MCF 10A (cell line): Measurements from ENCODE around the gene FAM204A. TPM values are rescaled to one million over a fixed set of nuclear protein-coding genes. Genes with fewer than 3 reads are reported as not detected.

Experiments
- BruUV-seq: library from RNA; stranded (reverse); fragments of 400-500 nt; replicated peaks from 2 replicates; lab custom pipeline; 2021; lab: Mats Ljungman, UMichigan
- CTCF ChIA-PET: fragments of 300-600 bp; sonication (Branson Sonifier 250); formaldehyde crosslinking; extraction: SDS; loops from one replicate; lab custom pipeline; 2021; ENCODE audit warnings: antibody characterized with exemption, inconsistent platforms; lab: Yijun Ruan, JAX
- POLR2A ChIA-PET: fragments of 300-600, 350-650 bp; sonication (Branson Sonifier 250); formaldehyde crosslinking; extraction: SDS; loops from one replicate; lab custom pipeline; 2020; ENCODE audit warnings: antibody characterized with exemption, inconsistent platforms; lab: Yijun Ruan, JAX
- DNase-seq: peaks from one replicate; pipeline ENCODE4 v3.0.0-alpha.2; 2018; ENCODE audit not compliant: unreplicated experiment
- H3K27ac Mint-ChIP-seq: one replicate; pipeline ENCODE4 v1.8.0; 2022; ENCODE audit warnings: mild to moderate bottlenecking, low read depth, mixed read lengths; ENCODE audit not compliant: unreplicated experiment
- H3K27me3 Mint-ChIP-seq: one replicate; pipeline ENCODE4 v1.8.0; 2022; ENCODE audit warnings: mixed read lengths; ENCODE audit not compliant: insufficient read depth, unreplicated experiment
- H3K36me3 Mint-ChIP-seq: one replicate; pipeline ENCODE4 v1.8.0; 2022; ENCODE audit warnings: mild to moderate bottlenecking, moderate library complexity, mixed read lengths; ENCODE audit not compliant: insufficient read depth, unreplicated experiment
- H3K4me1 Mint-ChIP-seq: one replicate; pipeline ENCODE4 v1.8.0; 2022; ENCODE audit warnings: mixed read lengths; ENCODE audit not compliant: insufficient read depth, unreplicated experiment
- H3K4me3 Mint-ChIP-seq: one replicate; pipeline ENCODE4 v1.8.0; 2022; ENCODE audit warnings: mild to moderate bottlenecking, moderate library complexity, mixed read lengths; ENCODE audit not compliant: unreplicated experiment
- H3K9me3 Mint-ChIP-seq: one replicate; pipeline ENCODE4 v1.8.0; 2022; ENCODE audit warnings: mixed read lengths; ENCODE audit not compliant: unreplicated experiment
- intact Hi-C: fragments of 100-400 bp; cut with micrococcal nuclease; formaldehyde crosslinking; loops from 2 replicates; pipeline ENCODE4 v1.14.1; 2022
- total RNA-seq: library from RNA; stranded (reverse); gene quantifications from 2 replicates; pipeline ENCODE4 v1.2.3, GENCODE V29; 2022
- TF ChIP-seq, protein P1 (sequence below): fragments of 200-600 bp; IDR thresholded peaks from one replicate; pipeline ENCODE4 v1.8.0; 2022; ENCODE audit warnings: antibody characterized with exemption, mild to moderate bottlenecking; ENCODE audit not compliant: unreplicated experiment

FAM204A gene
- total RNA-seq, 1 experiment from 2014 or later = 103 TPM

DNA sequence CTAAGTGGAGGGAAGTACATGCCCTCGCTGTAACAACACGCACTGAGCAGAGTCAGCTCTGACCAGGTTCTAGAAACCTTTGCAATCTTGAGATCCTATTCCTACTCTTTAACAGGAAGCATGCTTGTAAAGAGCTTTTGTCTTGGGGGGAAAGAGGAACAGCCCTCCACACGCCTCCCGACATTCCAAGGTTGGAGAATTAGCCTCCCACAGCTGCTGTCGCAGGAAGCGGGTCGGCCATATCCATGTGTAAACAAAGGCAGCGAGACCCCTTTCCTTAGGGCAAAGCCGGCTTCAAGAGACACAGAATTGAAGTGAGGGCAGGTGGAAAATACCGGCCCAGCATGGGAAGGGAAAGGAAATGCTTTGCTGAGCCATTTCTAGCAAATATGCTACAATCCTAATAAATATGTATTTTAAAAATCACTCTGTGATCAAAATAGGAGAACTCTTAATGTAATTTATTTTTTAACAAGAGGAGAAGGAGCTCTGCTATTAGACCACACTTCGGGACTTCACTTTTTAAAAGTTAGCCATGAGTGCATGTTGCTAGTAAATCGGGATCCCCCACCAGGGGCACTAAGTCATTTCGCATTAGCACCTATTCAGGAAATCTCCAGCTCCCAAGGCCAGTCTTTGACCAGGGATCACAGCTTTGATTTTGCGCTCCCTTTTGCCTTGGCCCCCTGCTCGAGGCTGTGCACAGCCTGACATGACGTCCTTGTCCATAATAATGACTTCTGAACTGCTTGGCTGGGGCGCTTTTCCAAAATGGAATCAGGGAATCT, 55.9 kb downstream of the FAM204A start:
- H3K9me3 Mint-ChIP-seq = peaks cover 15% of the 10 kb centered on the region

DNA sequence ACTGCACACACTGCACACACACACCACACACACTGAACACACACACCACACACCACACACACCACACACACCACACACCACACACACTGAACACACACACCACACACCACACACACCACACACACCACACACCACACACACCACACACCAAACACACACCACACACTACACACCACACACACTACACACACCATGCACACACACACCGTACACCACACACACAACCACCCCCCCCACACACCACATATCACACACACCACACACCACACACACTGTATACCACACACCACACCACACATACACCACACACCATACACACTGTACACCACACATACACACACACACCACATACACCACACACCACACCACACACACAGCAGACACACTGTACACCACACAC, 59.5 kb downstream of the FAM204A start:
- Mint-ChIP-seq H3K9me3 (no peaks in the 10 kb centered on the region), H3K27me3 (no peaks in the 10 kb centered on the region), H3K36me3 (no peaks in the 10 kb centered on the region), H3K27ac (no peak overlapping the region), H3K4me1 (peaks cover 8% of the 10 kb centered on the region), H3K4me3 (no peak overlapping the region)
- TF ChIP-seq, protein P1, sequence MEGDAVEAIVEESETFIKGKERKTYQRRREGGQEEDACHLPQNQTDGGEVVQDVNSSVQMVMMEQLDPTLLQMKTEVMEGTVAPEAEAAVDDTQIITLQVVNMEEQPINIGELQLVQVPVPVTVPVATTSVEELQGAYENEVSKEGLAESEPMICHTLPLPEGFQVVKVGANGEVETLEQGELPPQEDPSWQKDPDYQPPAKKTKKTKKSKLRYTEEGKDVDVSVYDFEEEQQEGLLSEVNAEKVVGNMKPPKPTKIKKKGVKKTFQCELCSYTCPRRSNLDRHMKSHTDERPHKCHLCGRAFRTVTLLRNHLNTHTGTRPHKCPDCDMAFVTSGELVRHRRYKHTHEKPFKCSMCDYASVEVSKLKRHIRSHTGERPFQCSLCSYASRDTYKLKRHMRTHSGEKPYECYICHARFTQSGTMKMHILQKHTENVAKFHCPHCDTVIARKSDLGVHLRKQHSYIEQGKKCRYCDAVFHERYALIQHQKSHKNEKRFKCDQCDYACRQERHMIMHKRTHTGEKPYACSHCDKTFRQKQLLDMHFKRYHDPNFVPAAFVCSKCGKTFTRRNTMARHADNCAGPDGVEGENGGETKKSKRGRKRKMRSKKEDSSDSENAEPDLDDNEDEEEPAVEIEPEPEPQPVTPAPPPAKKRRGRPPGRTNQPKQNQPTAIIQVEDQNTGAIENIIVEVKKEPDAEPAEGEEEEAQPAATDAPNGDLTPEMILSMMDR = no peak
- ChIA-PET CTCF (no interaction called here), POLR2A (no interaction called here)
- no peak for DNase-seq
- BruUV-seq = no TSS peak
- intact Hi-C loops = no loop called here

More for the DNA sequence above, 55.9 kb downstream of the FAM204A start:
- BruUV-seq = no TSS peak
- TF ChIP-seq, protein P1 = no peak
- intact Hi-C loops = no loop called here
- CTCF ChIA-PET = interaction anchor here (1.1 kb wide), 1 partner anchor 173 kb away, joined by 3 read pairs; no protein-coding TSS in a partner anchor
- POLR2A ChIA-PET = no interaction called here
- Mint-ChIP-seq H3K4me3 (no peak overlapping the region), H3K27ac (no peak overlapping the region), H3K4me1 (no peaks in the 10 kb centered on the region), H3K27me3 (no peaks in the 10 kb centered on the region), H3K36me3 (no peaks in the 10 kb centered on the region)
- no peak for DNase-seq

DNA sequence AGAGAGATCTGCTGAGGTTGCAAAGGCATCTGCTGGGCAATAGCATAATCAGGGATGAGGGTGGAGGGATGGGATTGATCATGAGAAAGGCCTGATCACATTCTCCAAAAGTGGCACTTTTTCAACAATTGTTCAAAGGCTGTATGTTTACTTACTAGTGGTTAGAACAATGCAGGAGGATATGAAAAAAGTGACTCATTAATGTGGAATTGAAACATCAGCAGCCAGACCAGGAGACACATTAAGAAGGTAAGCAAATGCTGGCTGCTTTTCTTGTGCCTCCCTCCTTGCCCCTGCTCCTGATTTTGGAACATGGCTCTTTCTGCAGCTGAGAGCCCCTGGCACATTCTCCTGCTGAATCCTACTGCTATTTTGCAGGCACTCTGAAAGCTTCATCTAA, 63.5 kb downstream of the FAM204A start:
- ChIA-PET POLR2A (no interaction called here), CTCF (no interaction called here)
- no peak overlapping the region for H3K27ac Mint-ChIP-seq
- peaks cover 8% of the 10 kb centered on the region for H3K4me1 Mint-ChIP-seq
- H3K9me3 Mint-ChIP-seq = no peaks in the 10 kb centered on the region
- DNase-seq = peak; percentile 30
- no peaks in the 10 kb centered on the region for H3K36me3 Mint-ChIP-seq
- no peaks in the 10 kb centered on the region for H3K27me3 Mint-ChIP-seq
- intact Hi-C loops = no loop called here
- TF ChIP-seq, protein P1 = no peak
- H3K4me3 Mint-ChIP-seq = no peak overlapping the region
- no TSS peak for BruUV-seq

DNA sequence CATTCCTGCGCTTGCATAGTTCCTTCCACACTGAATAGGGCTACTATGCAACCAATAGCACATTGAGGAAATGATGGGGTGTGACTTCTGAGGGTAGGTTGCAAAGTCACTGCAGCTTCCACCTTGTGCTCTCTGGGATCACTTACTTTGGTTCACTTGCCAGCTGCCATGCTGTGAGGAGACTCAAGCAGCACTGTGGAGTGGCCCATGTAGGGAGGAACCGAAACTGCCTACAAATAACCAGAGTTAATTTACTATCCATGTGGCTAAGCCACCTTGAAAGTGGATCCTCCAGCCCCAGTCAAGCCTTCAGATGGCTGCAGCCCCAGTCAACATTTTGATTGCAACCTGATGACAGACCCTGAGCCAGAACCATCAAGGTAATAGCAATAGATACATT, 64.3 kb downstream of the FAM204A start:
- Mint-ChIP-seq H3K27me3 (no peaks in the 10 kb centered on the region), H3K4me3 (no peak overlapping the region), H3K27ac (no peak overlapping the region), H3K4me1 (peaks cover 8% of the 10 kb centered on the region), H3K36me3 (no peaks in the 10 kb centered on the region), H3K9me3 (no peaks in the 10 kb centered on the region)
- DNase-seq = no peak
- CTCF ChIA-PET = interaction anchor here (0.6 kb wide), 1 partner anchor 679 kb away, joined by 4 read pairs; no protein-coding TSS in a partner anchor
- TF ChIP-seq, protein P1 = no peak
- POLR2A ChIA-PET = no interaction called here
- BruUV-seq = no TSS peak
- intact Hi-C loops = no loop called here
